T47D (cell line): Measurements from ENCODE around the gene ORC4.
"Not testable (repeated sequence)": the region's sequence is repeated elsewhere in the genome, so short reads cannot be mapped to it uniquely, and the experiment has no call there.

Experiments
- DNase-seq, 2 experiments: peaks; one replicate each; pipeline versions ENCODE4 v3.0.0 to v3.0.0-alpha.2; 2011 to 2012; ENCODE audit warnings: low read depth in 1 of 2, low spot score in 1 of 2
- JUND ChIP-seq: IDR thresholded peaks from 2 replicates; pipeline ENCODE4 v1.6.1; 2012; ENCODE audit warnings: low read depth
- in situ Hi-C: cut with HindIII; loops from 2 replicates; pipeline ENCODE4 v1.10.0; 2016; ENCODE audit warnings: low sequenced_read_pairs, low pct_unique_long_range_greater_than_20kb

ORC4 gene

DNA sequence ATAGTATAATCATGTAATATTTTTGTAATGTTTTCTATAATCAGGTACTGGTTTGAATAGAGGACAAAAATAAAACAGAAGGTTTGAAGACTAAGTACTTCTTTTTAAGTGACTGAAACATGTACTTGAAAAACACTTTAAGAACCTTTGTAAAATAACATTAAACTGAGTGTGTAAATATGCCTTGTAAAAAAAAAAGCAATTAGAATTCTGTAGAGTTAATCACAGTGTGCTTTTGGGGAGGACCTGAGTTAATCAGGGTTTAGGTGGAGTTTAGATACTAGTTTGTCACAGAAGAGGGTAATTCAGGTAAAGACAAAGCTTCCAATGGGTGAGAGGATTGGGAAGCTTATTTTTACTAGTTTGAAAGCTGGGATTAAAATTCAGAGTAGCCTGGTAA, 10.6 kb upstream of the ORC4 start:
- no peak for DNase-seq
- in situ Hi-C loops: no loop called here
- no peak for TF ChIP-seq JUND

DNA sequence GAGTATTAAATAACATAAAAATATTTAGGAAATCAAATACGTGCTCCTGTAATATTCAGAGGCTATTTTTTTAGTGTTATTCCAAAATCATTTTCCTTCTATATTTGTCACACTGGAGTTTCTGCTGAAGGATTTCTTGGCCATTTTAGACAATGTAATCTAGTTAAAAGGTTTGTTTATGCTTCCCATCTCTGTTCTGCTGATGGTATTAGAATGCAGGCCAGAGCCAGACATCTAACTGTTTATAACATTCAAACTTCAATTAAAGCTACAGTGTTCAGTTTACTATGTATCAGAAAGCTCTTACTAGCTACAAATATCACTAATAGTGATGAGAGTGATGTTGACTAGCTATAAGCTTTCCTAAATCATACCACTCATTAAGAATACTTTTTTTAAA, 8.2 kb upstream of the ORC4 start:
- in situ Hi-C loops: no loop called here
- no peak for DNase-seq
- TF ChIP-seq JUND: no peak

DNA sequence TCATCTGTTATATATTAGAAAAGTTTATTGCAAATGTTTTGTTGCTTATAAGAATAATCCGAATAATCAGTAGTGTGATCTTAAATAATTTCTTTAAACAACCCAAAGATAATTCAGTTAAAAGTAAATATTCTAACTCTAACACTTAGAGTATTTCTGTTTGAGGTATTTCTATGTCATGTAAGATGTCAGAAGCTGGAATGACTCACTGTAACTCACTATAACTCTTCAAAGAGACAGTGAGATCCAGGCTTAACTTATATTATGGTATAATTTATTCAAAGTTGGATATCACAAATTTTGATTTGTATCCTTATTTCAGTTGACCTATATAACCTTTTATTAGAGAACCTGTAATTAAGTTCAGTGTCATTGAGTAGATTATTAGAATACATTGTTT, 7.3 kb upstream of the ORC4 start:
- DNase-seq: no peak
- TF ChIP-seq JUND: no peak
- in situ Hi-C loops: no loop called here

DNA sequence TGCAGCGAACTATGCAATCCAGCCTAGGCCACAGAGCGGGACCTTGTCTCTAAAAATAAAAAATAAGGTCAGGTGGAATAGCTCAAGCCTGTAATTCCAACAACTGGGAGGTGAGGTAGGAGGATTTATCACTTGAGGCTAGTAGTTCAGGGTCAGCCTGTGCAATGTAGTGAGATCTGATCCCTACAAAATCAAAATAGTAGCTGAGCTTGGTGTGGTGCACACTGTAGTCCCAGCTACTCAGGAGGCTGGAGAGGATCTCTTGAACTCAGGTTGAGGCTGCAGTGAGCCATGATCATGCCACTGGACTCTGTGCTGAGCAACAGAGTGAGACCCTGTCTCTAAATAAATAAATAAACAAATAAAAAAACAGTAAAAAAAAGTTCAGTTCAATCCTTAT, 6.0 kb upstream of the ORC4 start:
- in situ Hi-C loops: no loop called here
- DNase-seq: no peak
- TF ChIP-seq JUND: no peak

DNA sequence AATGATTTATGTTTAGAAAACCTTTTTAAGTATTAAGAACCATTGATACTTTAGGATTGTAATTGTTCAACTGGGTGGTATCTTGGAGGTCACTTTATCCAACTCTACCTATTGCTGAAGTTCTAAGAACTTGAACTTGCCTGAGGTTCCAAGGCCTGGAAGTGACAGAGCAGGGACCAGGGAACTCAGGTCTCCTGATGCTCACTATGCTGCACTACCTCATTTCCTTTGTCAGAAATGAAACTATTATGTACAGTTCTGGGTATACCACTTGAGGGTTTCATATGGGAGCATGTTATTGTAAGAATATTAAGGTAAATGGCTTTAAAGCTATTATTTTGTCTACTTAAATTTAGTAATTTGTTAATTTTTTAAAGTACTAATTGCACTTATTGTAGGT, 3.3 kb upstream of the ORC4 start:
- TF ChIP-seq JUND: no peak
- no peak for DNase-seq
- in situ Hi-C loops: no loop called here

DNA sequence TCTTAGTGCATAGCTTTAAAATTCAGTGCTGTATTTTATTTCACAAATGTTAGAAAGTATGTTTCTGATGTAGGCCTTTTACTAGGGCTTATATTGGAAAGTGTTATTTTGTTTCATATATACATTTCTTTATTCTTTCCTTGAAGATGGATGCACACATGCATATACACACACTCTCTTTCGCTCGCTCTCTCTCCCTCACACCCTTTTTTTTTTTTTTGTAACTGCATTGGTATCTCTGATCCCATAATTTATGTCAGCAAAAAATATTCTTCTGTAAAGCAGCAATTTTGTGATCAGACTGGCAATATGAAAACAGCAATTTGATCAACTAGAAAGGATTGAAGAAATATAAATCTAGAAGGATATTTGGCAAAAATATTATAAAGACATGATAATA, 2.3 kb upstream of the ORC4 start:
- no peak for DNase-seq
- no peak for TF ChIP-seq JUND
- in situ Hi-C loops: no loop called here

DNA sequence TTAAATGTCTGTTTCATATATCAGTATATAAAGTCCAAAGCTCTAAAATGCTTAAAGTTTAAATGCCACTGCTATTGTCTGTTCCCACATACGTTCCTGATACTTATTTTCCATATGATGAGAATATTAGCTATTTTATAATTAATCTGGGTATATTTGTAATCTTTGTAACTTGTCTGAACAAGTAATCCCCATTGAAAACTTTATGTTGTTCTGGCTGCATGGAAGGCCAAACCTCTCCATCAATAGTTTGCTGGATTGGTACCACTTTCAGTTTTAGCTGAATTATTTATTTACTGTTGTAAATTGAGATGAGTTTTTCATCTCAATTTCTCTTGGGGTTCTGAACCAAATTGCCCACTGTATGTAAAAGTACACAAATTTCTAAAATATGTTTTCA, 1.8 kb upstream of the ORC4 start:
- TF ChIP-seq JUND: no peak
- in situ Hi-C loops: no loop called here
- no peak for DNase-seq

DNA sequence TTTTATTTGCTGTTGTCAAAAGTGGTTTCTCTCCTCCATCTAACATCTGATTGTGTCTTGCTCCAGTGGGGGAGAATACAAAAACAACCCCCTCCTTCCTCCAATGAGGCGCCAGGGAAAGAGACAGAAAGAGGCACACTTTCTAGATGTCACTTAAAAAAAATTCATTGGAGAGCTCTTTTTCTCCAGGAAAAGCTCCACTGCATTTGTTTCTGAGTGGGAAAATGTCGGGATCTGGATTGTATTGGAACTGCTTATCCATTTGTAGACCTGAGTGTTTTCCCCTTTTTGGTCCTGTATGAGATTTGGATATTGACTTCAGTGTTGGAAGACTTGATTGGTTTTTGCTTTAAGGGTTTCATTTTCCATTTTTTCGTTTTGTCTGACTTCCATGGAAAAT, 1.3 kb upstream of the ORC4 start:
- in situ Hi-C loops: no loop called here
- TF ChIP-seq JUND: no peak
- peak in 1 of 2 experiments; percentile 1 for DNase-seq

DNA sequence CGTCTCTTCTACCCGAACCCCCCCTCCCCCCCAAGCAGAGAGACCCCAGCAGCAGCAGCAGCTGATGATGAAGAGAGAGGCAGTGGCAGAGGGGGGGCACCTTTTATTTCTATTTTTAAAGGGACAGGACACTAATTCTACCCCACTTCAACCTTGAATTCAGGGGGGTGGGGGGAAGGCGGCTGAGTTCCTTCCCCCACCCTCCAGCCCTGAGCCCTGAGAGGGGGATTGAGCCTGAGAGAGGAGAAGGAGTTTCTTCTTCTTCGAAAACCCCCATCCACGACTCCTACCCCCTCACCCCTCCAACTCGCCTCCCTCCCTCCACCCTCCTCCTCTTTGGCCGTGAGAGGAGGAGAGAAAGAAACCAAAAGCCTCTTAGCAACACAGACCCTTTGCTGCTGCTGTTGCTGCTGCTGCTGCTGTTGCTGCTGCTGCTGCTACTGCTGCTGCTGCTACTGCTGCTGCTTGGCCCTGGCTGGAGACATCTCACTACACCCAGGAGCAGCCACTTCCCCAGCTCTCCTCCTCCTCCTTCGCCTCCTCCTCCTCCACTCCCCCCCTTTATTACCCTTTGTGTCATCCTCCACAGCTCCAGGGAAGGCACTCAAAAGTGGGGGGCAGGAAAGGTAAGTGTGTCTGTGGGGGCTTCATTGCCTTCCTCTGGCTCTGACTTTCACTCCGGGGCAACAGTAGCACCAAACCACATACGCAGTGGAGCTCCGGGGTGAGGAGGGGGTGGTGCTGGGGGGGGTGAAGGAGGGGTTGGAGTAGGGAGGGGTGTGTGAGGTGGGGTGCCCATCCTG, 723 bp upstream of the ORC4 start, which contains the start of gene MBD5:
TSS of gene MBD5 (plus strand) at position 33 of the 803 bp plus-strand sequence.
- DNase-seq: peak in 1 of 2 experiments; percentile 30
- TF ChIP-seq JUND: no peak
- in situ Hi-C loops: no loop called here

DNA sequence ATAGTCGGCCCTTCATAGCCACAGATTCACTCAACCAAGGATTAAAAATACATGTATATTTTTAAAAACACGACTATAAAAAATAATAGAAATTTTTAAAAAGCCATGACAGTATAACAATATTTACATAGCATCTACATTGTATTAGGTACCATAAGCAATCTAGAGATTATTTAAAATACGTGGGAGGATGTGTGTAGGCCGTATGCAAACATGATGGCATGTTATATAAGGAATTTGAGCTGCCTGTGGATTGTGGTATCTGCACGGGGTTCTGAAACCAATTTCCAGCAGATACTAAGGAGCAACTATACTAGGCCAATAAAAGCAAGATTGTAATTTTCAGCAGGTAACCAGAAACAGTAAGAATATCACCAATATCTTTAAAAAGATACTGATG, 5.9 kb downstream of the ORC4 start:
- in situ Hi-C loops: no loop called here
- DNase-seq: no peak
- TF ChIP-seq JUND: no peak

DNA sequence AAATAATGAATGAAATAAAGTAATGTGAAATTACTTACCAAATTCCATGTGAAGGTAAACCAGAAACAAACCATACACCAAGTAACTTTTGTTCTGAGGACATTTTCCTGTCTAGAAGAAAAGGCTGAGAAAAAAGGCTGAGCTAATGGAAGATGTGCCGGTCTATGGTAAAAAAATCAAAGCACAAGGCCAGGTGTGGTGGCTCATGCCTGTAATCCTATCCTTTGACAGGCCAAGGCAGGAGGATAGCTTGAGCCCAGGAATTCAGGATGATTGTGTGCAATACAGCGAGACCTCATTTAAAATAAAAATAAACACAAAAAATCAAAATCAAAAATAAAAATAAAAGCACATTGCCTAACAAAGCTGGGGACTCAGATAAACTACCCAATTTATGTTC, 6.7 kb downstream of the ORC4 start:
- in situ Hi-C loops: no loop called here
- DNase-seq: no peak
- TF ChIP-seq JUND: no peak

DNA sequence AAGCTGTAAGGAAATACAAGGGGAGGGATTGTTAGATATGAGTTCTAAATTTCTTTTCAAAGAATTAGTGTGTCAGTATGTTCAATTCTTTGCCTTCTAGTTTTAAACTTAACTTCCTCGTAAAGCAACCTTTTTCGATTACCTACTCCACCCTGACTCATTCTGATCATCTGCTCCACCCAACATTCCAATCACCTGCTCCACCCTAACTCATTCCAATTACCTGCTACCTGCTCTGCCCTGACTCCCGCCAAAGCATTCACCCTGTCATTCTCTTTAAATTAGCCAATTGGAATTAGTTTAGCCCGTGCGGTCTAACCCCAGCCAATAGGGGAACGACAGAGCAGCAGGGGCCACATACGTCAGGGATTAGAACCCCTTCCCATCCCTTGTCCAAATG, 12.1 kb downstream of the ORC4 start:
- in situ Hi-C loops, DNase-seq: not testable (repeated sequence)

DNA sequence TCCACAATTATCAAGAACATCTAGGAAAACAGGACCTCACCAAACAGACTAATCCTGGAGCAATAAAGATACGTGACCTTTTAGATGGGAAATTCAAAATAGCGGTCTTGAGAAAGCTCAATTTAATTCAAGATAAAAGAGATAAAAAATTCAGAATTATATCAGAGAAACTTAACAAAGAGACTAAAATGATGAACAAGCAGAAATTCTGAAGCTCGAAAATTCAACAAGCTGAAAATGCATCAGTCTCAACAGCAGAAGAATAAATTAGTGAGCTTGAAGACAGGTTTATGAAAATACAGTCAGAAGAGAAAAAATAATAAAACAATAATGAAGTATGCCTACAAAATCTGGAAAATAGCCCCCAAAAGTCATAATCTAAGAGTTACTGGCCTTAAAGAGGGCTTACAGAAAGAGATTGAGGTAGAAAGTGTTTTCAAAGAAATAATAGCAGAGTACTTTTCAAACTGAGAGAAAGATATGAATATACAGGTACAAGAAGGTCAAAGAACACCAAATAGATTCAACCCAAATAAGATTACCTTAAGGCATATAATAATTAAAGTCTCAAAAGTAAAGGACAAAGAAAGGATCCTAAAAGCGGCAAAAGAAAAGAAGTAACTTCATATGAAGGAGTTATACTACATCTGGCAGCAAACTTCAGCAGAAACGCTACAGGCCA, 13.2 kb downstream of the ORC4 start:
- in situ Hi-C loops: no loop called here
- no peak for DNase-seq
- no peak for TF ChIP-seq JUND
